Endothelial cell of umbilical vein (primary cell): ENCODE measurements around the gene AMPH. TPM values are rescaled to one million over a fixed set of nuclear protein-coding genes. Genes with fewer than 3 reads are reported as not detected.
"Not testable (repeated sequence)": the region's sequence is repeated elsewhere in the genome, so short reads cannot be mapped to it uniquely, and the experiment has no call there.

Source experiments
- BruUV-seq: library from RNA; stranded (reverse); fragments of 400-500 nt; replicated peaks from 2 replicates; lab custom pipeline; 2021; lab: Mats Ljungman, UMichigan
- CTCF ChIA-PET: fragments of 300-600, 350-600 bp; sonication (Branson Sonifier 250); formaldehyde crosslinking; loops from one replicate; lab custom pipeline; 2021; ENCODE audit warnings: antibody characterized with exemption, inconsistent platforms; lab: Charles Lee
- POLR2A ChIA-PET: fragments of 300-600, 350-600 bp; sonication (Branson Sonifier 250); formaldehyde crosslinking; loops from one replicate; lab custom pipeline; 2021; ENCODE audit warnings: antibody characterized with exemption, inconsistent platforms; lab: Charles Lee
- DNase-seq: peaks from one replicate; pipeline ENCODE4 v3.0.0-alpha.2; 2011; ENCODE audit warnings: low read depth, low spot score
- FAIRE-seq: peaks from 2 replicates; lab custom pipeline; 2011; peaks lifted over from hg19 to GRCh38; lab: Jason Lieb, UNC
- H2AFZ ChIP-seq: 2 replicates; pipeline ENCODE4 v1.6.0; 2012; ENCODE audit warnings: low read depth, low read length, control low read depth, inconsistent platforms
- H3K27ac ChIP-seq: 2 replicates; pipeline ENCODE4 v1.5.1; 2011; ENCODE audit warnings: low read depth, mild to moderate bottlenecking, control low read depth, low read length, moderate library complexity; ENCODE audit not compliant: insufficient read depth
- H3K27me3 ChIP-seq, 2 experiments: 2 replicates each; pipeline versions ENCODE4 v1.6.0 to v1.6.1; 2011; ENCODE audit warnings: low read length in 2 of 2, mixed read lengths in 1 of 2; ENCODE audit not compliant: control insufficient read depth in 2 of 2, insufficient read depth in 2 of 2
- H3K36me3 ChIP-seq, 2 experiments: 2 replicates in 1 of 2; 3 replicates in 1 of 2; pipeline ENCODE4 v1.5.1; 2011; ENCODE audit warnings: low read length in 2 of 2, mild to moderate bottlenecking in 1 of 2, moderate library complexity in 1 of 2; ENCODE audit not compliant: control insufficient read depth in 2 of 2, insufficient read depth in 2 of 2; ENCODE audit errors: extremely low read depth in 1 of 2
- H3K4me1 ChIP-seq: 3 replicates; pipeline ENCODE4 v1.5.1; 2011; ENCODE audit warnings: mild to moderate bottlenecking, low read length; ENCODE audit not compliant: control insufficient read depth, insufficient read depth; ENCODE audit errors: extremely low read depth
- H3K4me2 ChIP-seq: 2 replicates; pipeline ENCODE4 v1.6.1; 2011; ENCODE audit warnings: low read length, control low read depth, mixed read lengths; ENCODE audit not compliant: insufficient read depth
- H3K4me3 ChIP-seq, 3 experiments: fragments of 200-600 bp in 1 of 3; sonication (generic), shearing (Covaris generic) in 1 of 3; replicated peaks in 1 of 3; 2 replicates each; pipeline ENCODE4 v1.5.1; 2011 to 2016; ENCODE audit warnings: control low read depth in 3 of 3, low read length in 3 of 3, mild to moderate bottlenecking in 2 of 3, inconsistent platforms in 1 of 3, low read depth in 1 of 3, moderate library complexity in 1 of 3; ENCODE audit not compliant: insufficient read depth in 1 of 3
- H3K79me2 ChIP-seq: 2 replicates; pipeline ENCODE4 v1.6.0; 2012; ENCODE audit warnings: low read length, inconsistent platforms; ENCODE audit not compliant: control insufficient read depth, insufficient read depth
- H3K9ac ChIP-seq: replicated peaks from 2 replicates; pipeline ENCODE3; 2011; ENCODE audit warnings: low read length, control low read depth; ENCODE audit not compliant: insufficient read depth; ENCODE audit errors: extremely low read depth
- H3K9me1 ChIP-seq: replicated peaks from 3 replicates; pipeline ENCODE4 v1.6.0; 2011; ENCODE audit warnings: mild to moderate bottlenecking, low read length; ENCODE audit not compliant: control insufficient read depth, insufficient read depth; ENCODE audit errors: extremely low read depth
- H3K9me3 ChIP-seq: replicated peaks from 2 replicates; pipeline ENCODE4 v1.5.1; 2012; ENCODE audit warnings: low read length, inconsistent platforms; ENCODE audit not compliant: control insufficient read depth, insufficient read depth
- H4K20me1 ChIP-seq: replicated peaks from 2 replicates; pipeline ENCODE3; 2011; ENCODE audit warnings: mild to moderate bottlenecking, low read length; ENCODE audit not compliant: control insufficient read depth, insufficient read depth; ENCODE audit errors: extremely low read depth
- CTCF ChIP-seq, 2 donors: IDR thresholded peaks; 1 replicate in 1 of 2; 2 replicates in 1 of 2; pipeline ENCODE4 v1.5.1; 2011; ENCODE audit warnings: low read length in 2 of 2, mild to moderate bottlenecking in 2 of 2, moderate library complexity in 2 of 2, control low read depth in 1 of 2, inconsistent platforms in 1 of 2, low read depth in 1 of 2; ENCODE audit not compliant: insufficient read depth in 1 of 2; ENCODE audit errors: extremely low read depth in 1 of 2
- EZH2 ChIP-seq: IDR thresholded peaks from 2 replicates; pipeline ENCODE4 v1.6.1; 2012; ENCODE audit warnings: borderline replicate concordance, low read depth, mild to moderate bottlenecking, moderate library complexity, low read length, inconsistent platforms; ENCODE audit not compliant: severe bottlenecking
- FOS ChIP-seq: IDR thresholded peaks from 2 replicates; pipeline ENCODE4 v1.6.1; 2011; ENCODE audit warnings: mild to moderate bottlenecking, low read length, moderate library complexity, borderline replicate concordance; ENCODE audit not compliant: insufficient read depth
- GATA2 ChIP-seq: IDR thresholded peaks from 2 replicates; pipeline ENCODE4 v1.7.0; 2011; ENCODE audit warnings: low read depth, mild to moderate bottlenecking, moderate library complexity, mixed read lengths, low read length; ENCODE audit not compliant: insufficient read length, insufficient read depth
- JUN ChIP-seq: IDR thresholded peaks from 2 replicates; pipeline ENCODE4 v1.6.1; 2011; ENCODE audit warnings: borderline replicate concordance, low read depth; ENCODE audit not compliant: insufficient read length, insufficient read depth
- MAX ChIP-seq: IDR thresholded peaks from 2 replicates; pipeline ENCODE4 v1.6.1; 2011; ENCODE audit not compliant: insufficient read depth, insufficient read length
- MYC ChIP-seq: IDR thresholded peaks from one replicate; pipeline ENCODE4 v1.6.1; 2011; ENCODE audit warnings: mild to moderate bottlenecking, low read depth, low read length
- POLR2A ChIP-seq: IDR thresholded peaks from 2 replicates; pipeline ENCODE4 v1.6.1; 2012; ENCODE audit warnings: low read depth, mild to moderate bottlenecking, control low read depth, low read length
- POLR2AphosphoS5 ChIP-seq: IDR thresholded peaks from 2 replicates; pipeline ENCODE4 v1.6.1; 2012; ENCODE audit warnings: low read depth, mild to moderate bottlenecking, control low read depth, low read length, moderate library complexity; ENCODE audit not compliant: insufficient read depth
- dilution Hi-C: fragments of 300-500 bp; cut with MboI; formaldehyde crosslinking; loops from one replicate; pipeline ENCODE4 v1.15.0; 2019; ENCODE audit warnings: low sequenced_read_pairs; ENCODE audit not compliant: extremely low pct_ligation_motif_present
- intact Hi-C: fragments of 100-400 bp; cut with micrococcal nuclease; formaldehyde crosslinking; loops from one replicate; pipeline ENCODE4 v1.10.0; 2022
- polyA plus RNA-seq, 4 experiments: library from polyadenylated mRNA; depleted of rRNA in 3 of 4; stranded (reverse) in 3 of 4; unstranded in 1 of 4; fragments of >200 nt; gene quantifications; 2 replicates each; pipeline versions ENCODE4 v1.2.1 to v1.2.3, GENCODE V29; 2011 to 2012; ENCODE audit warnings: missing spikeins in 1 of 4
- total RNA-seq: library from RNA; stranded (reverse); gene quantifications from 2 replicates; pipeline ENCODE4 v1.2.3, GENCODE V29; 2021

AMPH gene
- total and polyA plus RNA-seq, 2 donors (not counting 3 experiments of a cell fraction or from before 2014, with no cell fraction given), result 5.2 to 9.2 TPM

GRCh38 chr7:38396852-38397251, 234.3 kb downstream of the AMPH start:
- Histone ChIP-seq H3K4me1 (no peaks in the 10 kb centered on the region), H3K27me3 (no peaks in the 10 kb centered on the region), H3K9me3 (no peaks in the 10 kb centered on the region), H3K9me1 (no peaks in the 10 kb centered on the region), H3K27ac (no peak overlapping the region), H3K79me2 (no peaks in the 10 kb centered on the region), H3K4me3 (no peak overlapping the region), H3K4me2 (no peak overlapping the region), H4K20me1 (no peaks in the 10 kb centered on the region), H3K36me3 (no peaks in the 10 kb centered on the region), H2AFZ (no peak overlapping the region), H3K9ac (no peak overlapping the region)
- BruUV-seq, result no TSS peak
- intact Hi-C loops, result loop anchor here (5.0 kb wide), 1 partner anchor 1125 kb away; no protein-coding TSS in a partner anchor
- DNase-seq (no peak), FAIRE-seq (no peak)
- ChIA-PET CTCF (interaction anchor here (1.1 to 1.2 kb wide), 3 partner anchors 12 to 263 kb away, joined by 4 to 6 read pairs (median 4); no protein-coding TSS in a partner anchor), POLR2A (no interaction called here)
- no peak for TF ChIP-seq CTCF (IDR thresholded peaks at IDR 0.05; ENCODE audit: extremely low read depth in 1 of 2, insufficient read depth in 1 of 2, low read depth in 1 of 2, low read length in 2 of 2)
- no peak for TF ChIP-seq POLR2AphosphoS5
- TF ChIP-seq JUN, result no peak
- TF ChIP-seq MYC, result no peak
- no peak for TF ChIP-seq POLR2A
- TF ChIP-seq EZH2, result no peak
- TF ChIP-seq MAX, result no peak
- no peak for TF ChIP-seq FOS
- no peak for TF ChIP-seq GATA2
- dilution Hi-C loops, result no loop called here

- H3K9me3 ChIP-seq, POLR2A ChIA-PET, H3K79me2 ChIP-seq, FAIRE-seq, DNase-seq, H3K9ac ChIP-seq, H3K27me3 ChIP-seq, H3K9me1 ChIP-seq, H3K4me3 ChIP-seq, H3K27ac ChIP-seq, BruUV-seq, H4K20me1 ChIP-seq, H3K4me2 ChIP-seq, H3K4me1 ChIP-seq, dilution Hi-C loops, H2AFZ ChIP-seq, H3K36me3 ChIP-seq: not testable (repeated sequence)
- intact Hi-C loops, result loop anchor here (5.0 kb wide), 1 partner anchor 1126 kb away; no protein-coding TSS in a partner anchor
- CTCF ChIA-PET, result interaction anchor here (0.5 to 1.2 kb wide), 4 partner anchors 13 to 305 kb away, joined by 3 to 6 read pairs (median 4); no protein-coding TSS in a partner anchor
Measured at GRCh38 chr7:38395921-38396552, 235.1 kb downstream of the AMPH start.
